ENCODE data around the gene GFER.
"Not testable (repeated sequence)": the region's sequence is repeated elsewhere in the genome, so short reads cannot be mapped to it uniquely, and the experiment has no call there.

Gene GFER

DNA sequence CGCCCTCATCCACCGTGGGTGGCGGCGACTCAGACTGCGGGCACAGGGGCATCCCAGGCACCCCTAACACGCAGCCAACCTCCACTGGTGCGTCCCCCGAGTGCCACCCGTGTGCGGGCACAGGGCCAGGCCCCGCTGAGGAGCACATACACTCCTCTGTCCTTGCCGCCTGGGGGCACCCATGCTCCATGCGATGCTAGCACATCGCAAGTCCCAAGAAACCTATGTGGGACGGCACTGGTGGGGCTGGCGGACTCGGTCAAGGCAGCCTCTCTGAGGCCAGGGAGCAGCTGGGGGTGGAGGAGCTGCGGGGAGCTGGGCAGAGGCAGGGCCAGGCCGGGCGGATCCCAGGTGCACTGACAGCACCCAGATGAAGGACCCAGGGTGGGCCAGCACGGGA is 21.7 kb downstream of the GFER start:
- no peak for DNase-seq (ENCODE audit: low spot score)

DNA sequence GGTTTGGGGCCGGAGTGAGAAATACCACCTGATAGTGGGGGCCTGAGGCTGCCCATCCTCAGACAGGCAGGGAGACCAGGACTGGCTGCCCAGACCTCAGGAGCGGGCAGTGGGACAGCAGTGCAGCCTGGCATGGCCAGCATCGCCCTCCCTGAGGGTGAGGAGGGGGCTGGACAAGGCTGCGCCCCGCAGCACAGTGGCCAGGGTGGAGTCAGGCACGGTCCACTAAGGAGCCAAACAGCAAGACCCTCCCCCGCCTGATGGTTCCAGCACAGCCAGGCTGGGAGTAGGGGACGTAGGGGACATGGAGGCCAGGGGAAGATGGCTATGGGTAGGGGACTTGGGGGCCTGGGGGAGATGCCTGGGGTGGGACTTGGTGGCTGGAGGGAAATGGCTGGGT is 22.3 kb downstream of the GFER start:
- no peak for DNase-seq (ENCODE audit: low spot score)

DNA sequence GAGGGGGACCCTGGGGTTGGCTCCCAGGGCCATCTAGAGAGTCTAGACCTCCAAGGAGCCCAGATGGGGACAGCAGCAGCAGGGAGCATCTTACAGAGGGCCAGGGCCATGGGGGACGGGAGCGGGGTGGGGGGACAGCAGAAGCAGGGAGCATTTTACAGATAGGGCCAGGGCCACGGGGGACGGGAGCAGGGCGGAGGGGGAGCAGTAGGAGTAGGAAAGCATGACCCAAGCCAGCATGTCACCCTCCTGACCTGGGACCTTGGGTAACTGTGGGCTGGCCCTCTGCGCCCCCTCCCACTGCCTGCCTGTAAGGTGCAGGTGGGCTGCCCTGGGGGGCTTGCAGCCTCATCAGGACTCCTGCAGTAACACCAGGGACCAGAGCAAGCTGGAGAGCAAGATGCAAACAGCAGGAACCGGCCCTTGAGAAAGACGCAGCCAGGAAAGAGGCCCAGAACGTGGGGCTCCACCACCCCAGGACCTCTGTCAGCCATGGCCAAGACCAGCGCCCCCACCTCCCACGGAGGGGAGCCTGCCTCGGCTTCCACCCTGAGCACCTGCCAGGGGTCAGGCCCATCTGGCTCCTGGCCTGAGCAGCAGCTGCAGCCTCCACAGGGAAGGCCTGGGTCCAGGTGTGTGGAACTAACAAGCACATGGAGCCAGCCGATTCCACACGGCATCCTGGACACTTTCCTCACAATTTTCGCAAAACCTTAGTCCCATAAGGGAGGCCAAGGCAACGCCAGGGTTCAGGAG is 23.3 kb downstream of the GFER start:
- no peak for DNase-seq (ENCODE audit: low spot score)

DNA sequence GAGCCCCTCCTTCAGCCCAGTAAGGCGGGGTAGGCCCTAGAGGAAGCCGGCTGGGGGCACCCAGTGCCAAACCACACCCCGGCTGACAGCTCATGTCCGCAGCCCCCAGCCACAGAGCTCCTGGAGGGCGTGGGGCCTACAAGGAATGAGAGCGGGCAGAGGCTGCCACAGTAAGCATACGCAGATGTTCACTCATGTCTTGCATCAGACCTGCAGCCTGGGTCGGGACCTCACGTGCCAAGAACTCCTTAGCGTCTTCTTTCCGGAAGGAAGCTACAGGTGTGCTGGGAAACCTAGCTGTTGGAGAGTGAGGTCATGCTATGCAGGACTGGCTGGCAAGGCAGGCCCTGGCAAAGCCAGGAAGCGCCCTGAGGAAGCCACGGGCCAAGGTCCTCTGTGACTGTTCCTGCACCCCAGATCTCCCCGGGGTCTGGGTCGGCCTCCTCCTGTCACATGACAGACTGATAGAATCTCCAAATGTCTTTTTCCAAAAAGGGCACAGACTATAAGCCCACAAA is 24.1 kb downstream of the GFER start:
- peak; percentile 48 for DNase-seq (ENCODE audit: low spot score)

DNA sequence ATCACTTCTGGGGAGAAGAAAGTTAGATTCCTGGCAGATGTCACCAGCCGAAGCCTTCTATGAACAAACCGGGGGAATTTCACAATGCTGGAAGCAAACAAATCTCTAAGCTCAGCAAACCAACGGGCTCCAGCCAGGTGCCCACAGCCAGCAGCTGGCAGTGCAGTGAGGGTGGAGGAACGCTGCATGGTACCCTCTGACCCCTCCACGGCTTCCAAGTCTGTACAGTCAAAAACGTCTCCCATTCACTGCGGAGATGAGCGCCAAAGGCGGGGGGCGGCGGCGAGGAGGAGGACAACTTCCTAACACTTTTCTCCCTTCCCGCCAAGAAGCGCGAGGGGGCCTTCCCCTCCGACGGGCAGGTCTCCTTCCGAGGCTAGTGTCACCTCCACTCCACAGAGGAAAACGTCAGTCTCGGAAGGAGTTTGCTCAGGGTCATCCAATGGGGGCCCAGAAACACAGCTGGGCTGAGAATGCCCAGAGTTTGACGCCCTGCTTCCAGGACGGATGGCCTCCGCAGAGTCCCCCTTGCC is 24.7 kb downstream of the GFER start:
- DNase-seq (ENCODE audit: low spot score): peak; percentile 28

DNA sequence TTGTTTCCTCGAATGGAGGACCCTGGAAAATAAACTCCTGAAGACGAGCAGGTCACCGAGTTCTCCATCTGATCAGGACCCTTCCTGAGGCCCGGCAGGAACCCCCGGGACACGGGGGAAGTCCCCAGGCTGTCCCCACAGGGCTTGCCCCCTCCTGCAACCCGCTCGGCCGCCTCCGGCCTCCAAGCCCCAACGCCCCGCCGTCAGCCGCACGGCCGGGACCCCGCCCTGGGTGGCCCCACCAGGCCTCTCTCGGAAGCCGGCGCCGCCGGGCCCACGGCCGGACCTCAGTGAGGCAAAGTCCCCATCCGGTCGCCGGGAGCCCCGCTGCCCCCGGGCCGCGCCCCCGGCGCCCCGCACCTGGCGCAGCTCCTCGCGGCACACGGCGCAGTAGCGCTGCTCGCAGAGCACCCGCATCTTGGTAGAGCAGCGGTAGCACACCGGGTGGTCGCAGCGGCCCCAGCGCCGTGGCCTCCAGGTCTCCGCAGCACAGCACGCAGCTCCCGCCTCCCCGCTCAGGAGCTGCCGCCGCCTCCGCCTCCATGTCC is 25.2 kb downstream of the GFER start:
- DNase-seq (ENCODE audit: low spot score): no peak

DNA sequence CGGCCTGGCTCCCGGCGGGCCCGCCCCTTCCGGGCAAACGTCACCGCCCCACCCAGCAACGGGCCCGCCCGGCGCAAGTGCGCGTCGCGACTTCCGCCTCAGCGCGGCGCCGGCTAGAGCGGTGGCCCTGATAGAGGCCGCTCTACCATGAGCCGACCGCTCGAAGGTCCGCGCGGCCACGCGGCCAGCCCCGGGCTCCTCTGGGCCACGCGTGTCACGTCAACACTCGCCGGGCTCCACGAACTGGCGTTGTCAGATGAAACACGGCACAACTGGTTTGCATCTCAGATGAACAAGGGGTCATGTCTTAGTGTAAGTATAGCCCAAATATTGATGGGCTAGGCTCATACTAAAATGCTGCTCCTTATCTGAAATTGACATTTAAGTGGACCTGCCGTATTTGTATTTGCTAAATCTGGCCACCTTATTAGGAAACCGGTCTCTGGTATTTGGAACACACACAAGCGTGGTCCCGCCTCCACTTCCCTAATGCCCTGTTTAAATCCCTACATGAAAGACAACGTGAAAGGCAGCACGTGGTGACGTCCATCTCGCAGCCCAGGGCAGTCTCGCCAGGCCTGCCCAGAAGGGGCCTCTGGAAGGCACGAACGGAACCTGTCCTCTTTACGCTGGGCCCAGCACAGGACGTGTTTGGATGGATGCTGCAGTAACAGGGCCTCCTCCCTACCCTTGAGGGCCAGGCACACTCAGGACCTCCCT is 26.0 kb downstream of the GFER start, which contains the start of gene ZNF598:
ZNF598 (minus strand) TSS at position 31 of the 720 bp plus-strand sequence.
- peak; percentile 87 for DNase-seq (ENCODE audit: low spot score)

DNA sequence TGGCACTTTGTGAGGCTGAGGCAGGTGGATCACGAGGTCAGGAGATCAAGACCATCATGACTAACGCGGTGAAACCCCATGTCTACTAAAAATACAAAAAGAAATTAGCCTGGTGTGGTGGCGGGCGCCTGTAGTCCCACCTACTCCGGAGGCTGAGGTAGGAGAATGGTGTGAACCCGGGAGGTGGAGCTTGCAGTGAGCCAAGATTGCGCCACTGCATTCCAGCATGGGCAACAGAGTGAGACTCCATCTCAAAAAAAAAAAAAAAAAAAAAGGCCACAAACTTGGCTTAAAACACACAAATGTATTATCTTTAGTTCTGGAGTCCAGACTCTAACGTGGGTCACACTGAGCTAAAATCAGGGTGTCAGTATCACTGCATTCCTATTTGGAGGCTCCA is 27.7 kb downstream of the GFER start:
- not testable (repeated sequence) for DNase-seq (ENCODE audit: low spot score)

DNA sequence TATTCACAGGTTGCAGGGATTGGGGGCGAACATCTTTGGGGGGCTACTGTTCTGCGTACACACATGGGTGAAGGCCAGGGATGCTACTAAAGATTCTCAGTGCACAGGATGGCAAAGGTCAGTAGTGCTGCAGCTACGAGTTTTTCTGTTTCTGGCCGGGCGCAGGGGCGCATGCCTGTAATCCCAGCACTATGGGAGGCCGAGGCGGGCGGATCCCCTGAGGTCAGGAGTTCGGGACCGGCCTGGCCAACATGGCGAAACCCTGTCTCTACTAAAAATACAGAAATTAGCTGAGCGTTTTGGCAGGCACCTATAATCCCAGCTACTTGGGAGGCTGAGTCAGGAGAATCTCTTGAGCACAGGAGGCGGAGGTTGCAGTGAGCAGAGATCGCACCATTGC is 29.5 kb downstream of the GFER start:
- DNase-seq (ENCODE audit: low spot score): no peak

DNA sequence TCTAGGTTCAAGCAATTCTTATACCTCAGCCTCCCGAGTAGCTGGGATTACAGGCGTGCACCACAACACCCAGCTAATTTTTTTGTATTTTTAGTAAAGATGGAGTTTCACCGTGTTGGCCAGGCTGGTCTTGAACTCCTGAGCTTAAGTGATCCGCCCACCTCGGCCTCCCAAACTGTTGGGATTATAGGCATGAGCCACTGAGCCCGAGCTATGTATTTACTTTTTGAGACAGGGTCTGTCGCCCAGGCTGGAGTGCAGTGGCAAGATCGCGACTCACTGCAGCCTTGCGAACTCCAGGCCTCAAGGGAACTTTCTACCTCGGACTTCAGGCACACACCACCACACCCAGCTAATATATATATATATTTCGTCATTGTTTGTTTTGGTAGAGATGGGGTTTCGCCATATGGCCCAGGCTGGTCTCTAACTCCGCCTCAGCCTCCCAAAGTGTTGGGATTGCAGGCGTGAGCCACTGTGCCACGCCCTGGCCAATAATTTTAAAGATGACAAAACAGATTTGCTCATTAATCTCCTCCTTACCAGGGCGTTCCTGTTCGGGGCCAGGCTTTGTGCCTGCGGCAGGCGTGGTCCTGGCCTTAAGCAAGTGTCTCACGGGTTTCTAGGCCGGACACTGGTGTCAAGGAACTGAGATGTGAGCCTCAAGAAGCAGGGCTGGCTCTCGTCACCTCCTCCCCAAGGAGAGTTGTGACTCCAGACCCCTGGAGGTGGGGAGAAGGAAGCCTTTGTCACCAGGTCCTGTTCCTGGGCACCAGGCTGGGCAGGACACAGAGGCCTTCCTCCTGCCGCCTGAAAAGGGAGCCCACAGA is 31.3 kb downstream of the GFER start:
- DNase-seq (ENCODE audit: low spot score): no peak

DNA sequence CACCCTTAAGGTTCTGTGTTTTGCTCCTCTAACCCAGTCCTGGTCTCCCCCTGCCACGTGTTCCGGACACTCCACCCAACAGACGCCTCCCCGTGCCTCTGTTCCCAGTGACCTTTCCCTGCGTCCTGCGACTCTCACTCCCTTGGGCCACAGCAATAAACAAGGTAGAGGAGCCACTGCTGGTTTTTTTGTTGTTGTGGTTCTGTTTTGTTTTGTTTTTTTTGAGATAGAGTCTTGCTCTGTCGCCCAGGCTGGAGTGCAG is 31.9 kb downstream of the GFER start:
- no peak for DNase-seq (ENCODE audit: low spot score)

DNA sequence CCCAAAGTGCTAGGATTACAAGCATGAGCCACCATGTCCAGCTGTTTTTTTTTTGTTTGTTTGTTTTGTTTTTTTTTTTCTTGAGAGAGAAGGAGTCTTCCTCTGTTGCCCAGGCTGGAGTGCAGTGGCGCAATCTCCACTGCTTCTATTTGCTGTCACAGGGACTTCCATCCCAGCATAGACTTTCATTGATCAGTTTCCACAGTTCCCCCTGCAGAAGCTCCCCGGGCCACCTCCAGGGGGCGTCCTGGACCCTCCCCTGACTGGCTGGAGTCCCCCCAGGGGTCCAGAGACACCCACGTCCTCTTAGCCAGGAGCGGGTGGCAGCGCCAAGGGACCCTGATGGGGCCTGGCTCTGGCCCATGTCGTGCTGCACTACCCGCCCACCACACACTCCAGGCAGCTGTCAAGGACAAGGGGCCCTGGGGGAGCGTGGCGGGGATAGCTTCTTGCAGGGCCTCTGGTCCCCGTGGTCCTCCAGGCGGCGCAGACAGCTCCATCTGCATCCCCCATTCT is 32.5 kb downstream of the GFER start:
- no peak for DNase-seq (ENCODE audit: low spot score)

DNA sequence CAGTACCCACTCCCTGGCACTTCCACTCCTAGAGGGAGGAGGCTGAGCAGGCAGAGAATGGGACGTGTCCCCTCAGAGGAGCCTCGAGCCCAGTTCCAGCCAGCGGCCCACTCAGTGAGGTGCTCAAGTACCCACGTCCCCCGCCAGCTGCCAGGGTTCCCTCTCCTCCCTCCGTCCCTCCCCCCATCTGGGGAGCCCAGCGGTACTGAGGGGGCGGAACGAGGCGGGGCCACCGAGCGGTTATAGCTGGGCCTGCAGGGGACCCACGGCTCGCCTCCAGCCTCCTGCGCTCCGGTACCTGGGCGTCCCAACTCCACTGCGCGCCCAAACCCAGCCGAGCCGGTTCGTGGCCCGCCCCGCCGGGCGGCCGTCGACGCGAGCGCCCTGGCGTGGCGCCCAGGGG is 35.5 kb downstream of the GFER start, which contains the start of gene NPW:
NPW (plus strand) TSS at position 268 of the 403 bp plus-strand sequence.
- no peak for DNase-seq (ENCODE audit: low spot score)

DNA sequence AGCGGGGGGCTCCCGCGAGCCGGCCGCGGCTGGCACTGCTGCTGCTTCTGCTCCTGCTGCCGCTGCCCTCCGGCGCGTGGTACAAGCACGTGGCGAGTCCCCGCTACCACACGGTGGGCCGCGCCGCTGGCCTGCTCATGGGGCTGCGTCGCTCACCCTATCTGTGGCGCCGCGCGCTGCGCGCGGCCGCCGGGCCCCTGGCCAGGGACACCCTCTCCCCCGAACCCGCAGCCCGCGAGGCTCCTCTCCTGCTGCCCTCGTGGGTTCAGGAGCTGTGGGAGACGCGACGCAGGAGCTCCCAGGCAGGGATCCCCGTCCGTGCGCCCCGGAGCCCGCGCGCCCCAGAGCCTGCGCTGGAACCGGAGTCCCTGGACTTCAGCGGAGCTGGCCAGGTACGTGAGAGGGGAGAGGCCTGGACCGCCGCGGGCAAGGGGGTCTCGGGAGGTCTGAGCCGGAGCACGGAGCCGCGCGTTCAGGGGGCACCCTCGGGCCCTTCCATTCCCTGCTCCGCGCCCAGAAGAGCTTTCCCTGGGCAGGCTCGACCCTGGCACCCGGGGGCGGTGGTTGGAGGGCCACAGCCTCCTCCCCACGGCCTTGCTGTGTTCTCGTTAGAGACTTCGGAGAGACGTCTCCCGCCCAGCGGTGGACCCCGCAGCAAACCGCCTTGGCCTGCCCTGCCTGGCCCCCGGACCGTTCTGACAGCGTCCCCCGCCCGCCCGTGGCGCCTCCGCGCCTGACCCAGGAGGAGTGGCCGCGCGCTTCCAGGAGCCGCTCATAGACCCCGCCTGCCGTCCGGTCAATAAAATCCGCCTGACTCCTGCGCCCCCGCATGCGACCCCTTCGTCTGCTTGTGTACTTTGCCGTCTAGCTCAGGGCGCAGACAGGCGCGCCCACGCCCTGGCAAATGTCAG is 36.2 kb downstream of the GFER start:
- no peak for DNase-seq (ENCODE audit: low spot score)

DNA sequence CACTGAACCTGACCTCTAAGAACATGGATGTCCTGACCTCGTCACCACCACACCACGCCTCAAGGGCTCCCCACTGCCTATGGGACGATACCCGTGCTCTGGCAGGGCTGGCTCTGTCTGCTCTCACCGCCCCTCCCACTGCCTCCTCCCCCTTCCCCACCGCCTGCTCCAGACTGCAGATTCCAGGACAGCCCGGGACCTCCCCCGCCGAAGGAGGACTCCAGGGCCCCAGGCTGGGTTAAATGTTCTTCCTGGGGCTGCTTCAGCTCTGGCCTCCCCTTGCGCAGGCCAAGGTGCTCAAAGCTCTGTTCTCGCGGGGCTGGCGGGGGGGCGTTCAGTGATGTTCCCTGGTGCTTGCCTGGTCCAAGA is 38.7 kb downstream of the GFER start:
- DNase-seq (ENCODE audit: low spot score): peak; percentile 47

DNA sequence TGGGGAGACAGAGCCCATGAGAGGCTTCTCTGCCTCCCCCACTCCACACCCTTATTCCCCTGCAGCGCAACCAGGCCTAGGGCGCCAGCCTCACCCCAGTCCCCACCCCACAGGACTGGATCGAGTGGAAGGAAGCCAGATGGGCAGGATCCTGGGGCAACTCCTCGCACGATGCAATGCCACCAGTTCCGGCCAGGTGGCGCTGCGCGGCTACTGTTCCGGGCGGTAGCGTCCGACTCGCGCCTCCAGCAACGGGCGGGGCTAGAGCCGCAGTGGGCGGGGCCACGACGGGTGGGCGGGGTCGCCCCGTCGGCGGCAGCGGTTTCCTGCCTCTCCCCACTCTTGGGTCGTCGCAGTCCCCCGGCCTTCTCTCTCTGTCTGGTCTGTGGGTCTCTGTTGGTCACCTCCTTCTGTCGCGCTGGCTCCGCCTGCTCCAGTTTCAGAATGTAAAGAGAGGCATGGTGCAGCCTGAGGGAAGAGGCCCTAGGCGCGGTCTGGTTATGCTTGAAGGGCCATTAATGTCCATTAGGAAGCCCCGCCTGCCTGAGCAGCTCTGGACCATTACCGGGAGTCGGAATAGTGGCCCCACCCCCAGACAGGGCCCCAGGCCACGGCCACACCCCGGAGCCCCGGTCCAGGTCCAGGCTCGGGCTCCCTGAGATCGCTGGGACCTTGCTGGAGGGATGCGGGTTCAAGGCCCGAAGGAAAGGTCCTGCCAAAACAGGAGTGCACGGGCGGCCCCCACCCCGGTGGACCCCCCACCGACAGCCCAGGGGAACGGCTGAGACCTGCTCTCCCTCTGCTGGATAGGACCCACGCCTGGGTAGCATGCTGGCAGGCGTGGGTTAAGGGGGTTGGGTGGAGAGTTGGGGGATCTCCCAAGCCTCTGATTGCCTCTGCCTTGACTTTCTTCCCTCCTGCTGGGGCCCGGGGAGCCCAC is 39.4 kb downstream of the GFER start:
- peak; percentile 85 for DNase-seq (ENCODE audit: low spot score)

DNA sequence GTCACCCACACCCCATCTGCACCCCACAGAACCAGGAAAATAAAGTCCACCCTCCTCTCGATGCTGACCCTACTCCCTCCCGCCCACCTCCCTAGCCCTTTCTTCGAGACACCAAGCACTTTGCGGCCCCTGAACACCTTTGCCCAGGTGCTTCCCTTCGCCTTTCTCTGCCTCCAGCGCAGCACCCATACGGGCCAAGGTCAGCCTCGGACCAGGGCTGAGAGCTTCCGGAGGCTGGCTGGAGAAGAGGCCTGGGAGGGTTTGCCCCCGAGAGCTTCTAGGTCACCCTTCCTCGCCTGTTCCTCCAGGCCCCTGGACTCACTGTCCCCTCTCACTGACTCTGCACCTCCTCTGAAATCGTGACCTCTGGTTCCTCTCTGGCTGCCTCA is 40.0 kb downstream of the GFER start:
- no peak for DNase-seq (ENCODE audit: low spot score)

DNA sequence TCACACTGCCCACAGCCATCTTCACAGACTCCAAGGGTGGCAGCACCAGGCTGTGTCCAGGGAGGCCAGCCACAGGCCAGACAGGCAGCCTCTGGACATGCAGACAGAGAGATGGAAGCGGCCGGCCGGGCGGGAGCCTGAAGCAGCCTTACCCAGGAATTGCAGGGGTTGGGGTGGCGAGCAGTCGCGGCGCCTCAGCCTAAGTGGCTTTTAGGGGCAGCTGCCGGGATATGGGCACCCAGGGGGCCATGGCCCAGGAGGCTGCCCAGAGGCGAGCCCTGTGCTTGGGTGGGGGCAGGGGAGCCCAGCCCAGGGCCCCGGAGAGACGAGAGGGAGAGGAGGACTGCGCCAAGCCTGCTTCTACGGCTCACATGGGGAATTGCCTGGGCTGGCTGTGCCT is 41.3 kb downstream of the GFER start:
- no peak for DNase-seq (ENCODE audit: low spot score)

DNA sequence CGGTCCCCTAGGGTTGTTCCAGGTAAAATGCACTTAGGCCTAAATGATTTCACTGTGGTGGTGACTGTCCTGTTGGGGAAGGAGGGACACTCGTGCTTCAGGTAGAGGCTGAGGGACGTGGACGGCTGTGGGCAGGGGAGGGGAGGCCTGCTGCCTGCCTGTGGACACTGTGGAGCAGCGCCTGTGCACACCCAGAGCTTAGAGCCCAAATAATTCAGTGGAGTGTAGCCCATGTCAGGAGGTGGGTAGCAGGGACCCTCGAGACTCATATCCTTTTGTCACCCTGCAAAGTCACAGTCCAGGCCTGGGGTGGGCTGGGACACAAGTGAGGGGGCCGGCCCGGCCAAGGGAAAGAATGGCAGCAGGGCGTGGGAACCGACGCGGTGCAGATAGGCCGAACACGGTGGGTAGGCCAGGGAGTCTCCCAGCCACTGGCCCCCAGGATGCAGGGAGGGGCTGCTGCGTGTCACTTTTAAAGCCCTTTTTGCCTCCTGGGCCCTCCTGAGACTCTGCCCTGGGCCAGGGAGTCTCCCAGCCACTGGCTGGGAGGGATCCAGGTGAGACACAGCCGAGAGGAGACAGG is 42.0 kb downstream of the GFER start:
- DNase-seq (ENCODE audit: low spot score): no peak

All from kidney tubule cell (primary cell).